ACHN (cell line): ENCODE results near the gene RMDN3.

Experiments used
- DNase-seq: peaks from one replicate; pipeline ENCODE4 v3.0.0-alpha.2; 2015
- in situ Hi-C: cut with HindIII; loops from 2 replicates; pipeline ENCODE4 v1.10.0; 2017; ENCODE audit warnings: low sequenced_read_pairs, low pct_ligation_motif_present, low pct_unique_long_range_greater_than_20kb

RMDN3 gene

DNA sequence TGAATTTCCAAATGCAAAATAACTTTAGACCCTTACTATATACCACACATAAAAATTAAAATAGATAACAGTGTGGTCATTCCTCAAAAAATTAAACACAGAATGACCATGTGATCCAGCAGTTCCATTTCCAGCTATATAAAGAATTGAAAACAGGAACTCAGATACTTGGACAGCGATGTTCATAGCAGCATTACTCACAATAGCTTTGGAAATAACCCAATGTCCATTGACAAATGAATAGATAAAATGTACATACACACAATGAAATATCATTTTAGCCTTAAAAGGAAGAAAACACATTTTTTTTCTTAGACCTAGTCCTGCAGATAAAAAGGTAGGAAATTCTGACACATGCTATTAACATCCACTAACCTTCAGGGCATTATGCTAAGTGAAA, 33.4 kb downstream of the RMDN3 start:
- in situ Hi-C loops = no loop called here
- no peak for DNase-seq

- in situ Hi-C loops = no loop called here
- DNase-seq = no peak
Measured at GRCh38 chr15:40716165-40716564, 38.9 kb downstream of the RMDN3 start.

DNA sequence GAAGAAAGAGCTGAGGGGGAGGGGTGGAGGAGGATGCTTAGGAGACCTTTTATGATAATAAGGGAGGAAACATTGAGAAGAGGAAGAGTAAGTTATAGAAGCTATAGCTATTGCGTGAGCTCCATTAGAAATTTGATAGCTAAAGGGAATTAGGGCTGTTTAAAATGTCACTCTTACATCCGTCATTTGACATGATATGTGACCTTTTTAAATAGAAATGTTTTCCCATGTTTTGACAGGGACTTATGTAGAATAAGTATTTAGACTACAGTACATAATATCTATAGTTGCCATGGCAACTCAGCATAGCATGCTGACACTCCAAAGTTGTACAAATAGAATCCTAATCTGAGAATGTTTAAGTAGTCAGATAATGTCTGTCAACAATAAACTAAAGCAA, 40.9 kb downstream of the RMDN3 start:
- DNase-seq = no peak
- in situ Hi-C loops = no loop called here

GRCh38 chr15:40706121-40706520, 48.9 kb downstream of the RMDN3 start:
- in situ Hi-C loops = no loop called here
- DNase-seq = no peak

DNA sequence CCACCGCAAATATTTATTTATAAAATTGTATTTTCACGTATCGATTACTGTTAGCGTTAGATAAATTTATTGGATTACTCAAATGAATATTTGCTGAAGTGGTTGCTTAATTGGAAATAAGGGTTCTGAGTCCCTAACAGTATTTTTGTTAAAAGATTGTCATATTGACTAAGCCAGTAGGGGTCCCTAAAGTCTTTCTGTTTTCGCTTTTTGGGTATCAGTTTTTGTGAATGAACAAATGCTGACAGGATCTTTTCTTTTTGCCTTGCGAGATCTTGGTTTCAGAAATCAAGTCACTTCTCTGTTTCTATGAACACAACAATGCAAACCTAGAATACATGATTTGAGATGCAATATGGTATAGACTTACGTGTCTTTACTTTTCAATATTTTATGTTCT, 53.0 kb downstream of the RMDN3 start:
- in situ Hi-C loops = no loop called here
- DNase-seq = peak; percentile 17

- in situ Hi-C loops = no loop called here
- no peak for DNase-seq
Measured at GRCh38 chr15:40697916-40698315, 57.1 kb downstream of the RMDN3 start.

DNA sequence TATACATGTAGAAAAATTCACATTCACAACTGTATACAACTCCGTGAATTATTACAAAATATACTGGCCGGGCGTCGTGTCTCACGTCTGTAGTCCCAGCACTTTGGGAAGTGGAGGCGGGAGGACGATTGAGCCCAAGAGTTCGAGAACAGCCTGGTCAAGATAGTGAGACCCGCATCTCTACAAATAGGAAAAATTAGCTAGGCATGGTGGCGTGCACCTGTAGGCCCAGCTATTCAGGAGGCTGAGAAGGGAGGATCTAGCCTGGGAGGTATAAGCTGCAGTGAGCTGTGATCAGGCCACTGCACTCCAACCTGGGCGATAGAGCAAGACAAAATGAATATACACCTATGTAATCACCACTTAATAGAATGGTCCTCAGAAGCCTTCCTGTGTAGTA, 58.8 kb downstream of the RMDN3 start:
- no peak for DNase-seq
- in situ Hi-C loops = no loop called here

DNA sequence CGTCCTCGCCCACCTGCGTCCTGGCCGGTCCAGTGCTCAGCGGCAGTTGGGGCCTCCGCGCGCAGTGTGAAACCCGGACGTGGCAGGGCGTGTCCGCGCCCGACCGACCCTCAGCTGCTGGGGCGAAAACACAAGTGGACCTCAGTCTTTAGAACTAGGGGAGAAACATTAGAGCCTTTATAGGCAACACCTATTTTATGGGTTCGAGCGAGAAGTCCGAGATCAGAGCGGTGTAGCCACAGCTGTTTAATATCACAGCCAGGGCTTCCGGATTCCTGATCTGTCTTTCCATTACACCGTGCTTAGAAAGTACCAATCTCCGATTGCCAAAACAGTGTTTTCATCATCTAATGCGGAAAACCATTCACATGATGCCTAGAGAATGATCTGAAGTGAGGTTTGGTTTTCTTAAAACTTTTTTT, 59.6 kb downstream of the RMDN3 start:
- peak; percentile 21 for DNase-seq
- in situ Hi-C loops = no loop called here

GRCh38 chr15:40694688-40695468, 60.2 kb downstream of the RMDN3 start, which contains the start of gene RAD51:
Gene RAD51, plus strand, starts transcription at chr15:40695174. Its CDS starts 3,585 bp downstream, at chr15:40698759.
- in situ Hi-C loops = no loop called here
- DNase-seq = peak; percentile 92

GRCh38 chr15:40693904-40694687, 61.0 kb downstream of the RMDN3 start:
- no peak for DNase-seq
- in situ Hi-C loops = no loop called here

DNA sequence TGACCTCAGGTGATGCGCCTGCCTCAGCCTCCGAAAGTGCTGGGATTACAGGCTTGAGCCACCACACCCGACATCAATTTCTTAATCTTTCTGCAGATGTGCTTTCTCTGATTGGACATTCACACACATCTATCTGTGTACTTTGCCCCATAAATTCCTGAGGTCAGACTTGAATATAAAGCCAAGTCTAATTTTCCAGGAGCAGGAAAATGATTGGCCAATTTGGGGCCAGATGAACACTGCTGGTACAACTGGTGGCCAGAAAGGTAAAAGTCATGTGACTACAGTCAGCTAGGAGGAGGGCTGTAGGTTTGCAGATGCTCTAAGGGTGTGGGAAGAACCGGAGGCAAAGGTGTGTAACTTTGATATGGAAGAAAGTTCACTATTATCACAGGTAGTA, 63.3 kb downstream of the RMDN3 start:
- DNase-seq = no peak
- in situ Hi-C loops = no loop called here

- in situ Hi-C loops = no loop called here
- no peak for DNase-seq
Measured at GRCh38 chr15:40688932-40689799, 65.9 kb downstream of the RMDN3 start.
